ENCODE data around the gene NFIX.

DNA sequence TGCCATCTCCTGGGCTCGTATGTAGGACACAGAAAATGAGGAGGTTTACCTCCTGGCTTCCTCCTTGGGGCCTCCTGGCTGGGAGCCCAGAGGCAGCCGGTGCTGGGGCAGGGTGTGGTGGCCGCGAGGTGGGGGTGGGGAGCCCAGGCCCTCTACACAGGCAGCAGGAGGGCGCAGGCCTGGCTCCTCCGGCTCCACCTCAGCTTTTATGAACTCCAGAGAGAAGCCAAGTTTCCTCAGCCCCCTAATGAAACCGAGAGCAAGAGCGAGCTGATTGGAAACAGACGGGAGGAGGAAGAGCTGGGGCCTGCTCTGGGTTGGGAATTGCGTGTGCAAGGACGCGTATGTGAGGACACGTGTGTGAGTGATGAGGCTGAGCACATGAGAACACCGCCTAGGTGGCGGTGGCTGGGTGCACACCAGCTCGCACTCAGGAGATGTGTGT, 84.3 kb downstream of the NFIX start:
- no peak for TF ChIP-seq POLR2A (IDR thresholded peaks at IDR 0.05; ENCODE audit: low read depth)
- peak; percentile 47 to 49 for TF ChIP-seq POLR2AphosphoS5 (IDR thresholded peaks at IDR 0.05)
- peak in 1 of 3 experiments; percentile 6 for TF ChIP-seq CTCF (IDR thresholded peaks at IDR 0.05)
- TF ChIP-seq EP300 (IDR thresholded peaks at IDR 0.05) = no peak
